Measurements from ENCODE around the gene BPIFB3. TPM values are rescaled to one million over a fixed set of nuclear protein-coding genes. Genes with fewer than 3 reads are reported as not detected.

Gene BPIFB3
- total RNA-seq, 1 experiment from 2014 or later, result not detected

- Histone ChIP-seq H3K36me3 (ENCODE audit: insufficient read depth, low read length, poor library complexity, severe bottlenecking) (no peaks in the 10 kb centered on the region), H3K27ac (ENCODE audit: low read depth, low read length, poor library complexity, severe bottlenecking) (no peak overlapping the region), H3K9me3 (ENCODE audit: low read depth, low read length, poor library complexity, severe bottlenecking) (no peaks in the 10 kb centered on the region), H3K27me3 (replicated peaks; ENCODE audit: insufficient read depth, low read depth, low read length, poor library complexity) (peaks cover 36% of the 10 kb centered on the region), H3K4me3 (ENCODE audit: low read depth, low read length, poor library complexity, severe bottlenecking) (no peak overlapping the region), H3K4me1 (ENCODE audit: insufficient read depth, low read length, poor library complexity, severe bottlenecking) (no peaks in the 10 kb centered on the region)
- ChIA-PET POLR2A (ENCODE audit: low non-redundant PET) (no interaction called here), CTCF (no interaction called here)
- no peak for DNase-seq (ENCODE audit: low spot score)
- TF ChIP-seq EZH2 (IDR thresholded peaks at IDR 0.05; ENCODE audit: borderline replicate concordance, low read depth, low read length, poor library complexity, severe bottlenecking) (no peak), CTCF (conservative IDR thresholded peaks at IDR 0.05; ENCODE audit: low read depth, low read length) (no peak)
- no TSS peak for BruUV-seq (replicated peaks)
- intact Hi-C loops (cut with micrococcal nuclease; ENCODE audit: unreplicated experiment), result no loop called here
Observed at GRCh38 chr20:33018169-33018931, 35.4 kb upstream of the BPIFB3 start.

GRCh38 chr20:33019465-33020277, 34.0 kb upstream of the BPIFB3 start:
- intact Hi-C loops (cut with micrococcal nuclease; ENCODE audit: unreplicated experiment), result no loop called here
- DNase-seq (ENCODE audit: low spot score), result no peak
- BruUV-seq (replicated peaks), result no TSS peak
- Histone ChIP-seq H3K27ac (ENCODE audit: low read depth, low read length, poor library complexity, severe bottlenecking) (no peak overlapping the region), H3K4me3 (ENCODE audit: low read depth, low read length, poor library complexity, severe bottlenecking) (no peak overlapping the region), H3K27me3 (replicated peaks; ENCODE audit: insufficient read depth, low read depth, low read length, poor library complexity) (peaks cover 28% of the 10 kb centered on the region), H3K4me1 (ENCODE audit: insufficient read depth, low read length, poor library complexity, severe bottlenecking) (no peaks in the 10 kb centered on the region), H3K36me3 (ENCODE audit: insufficient read depth, low read length, poor library complexity, severe bottlenecking) (no peaks in the 10 kb centered on the region), H3K9me3 (ENCODE audit: low read depth, low read length, poor library complexity, severe bottlenecking) (no peaks in the 10 kb centered on the region)
- ChIA-PET POLR2A (ENCODE audit: low non-redundant PET) (no interaction called here), CTCF (no interaction called here)
- TF ChIP-seq CTCF (conservative IDR thresholded peaks at IDR 0.05; ENCODE audit: low read depth, low read length) (no peak), EZH2 (IDR thresholded peaks at IDR 0.05; ENCODE audit: borderline replicate concordance, low read depth, low read length, poor library complexity, severe bottlenecking) (no peak)

GRCh38 chr20:33020278-33021161, 33.2 kb upstream of the BPIFB3 start:
- no TSS peak for BruUV-seq (replicated peaks)
- Histone ChIP-seq H3K36me3 (ENCODE audit: insufficient read depth, low read length, poor library complexity, severe bottlenecking) (no peaks in the 10 kb centered on the region), H3K9me3 (ENCODE audit: low read depth, low read length, poor library complexity, severe bottlenecking) (no peaks in the 10 kb centered on the region), H3K27me3 (replicated peaks; ENCODE audit: insufficient read depth, low read depth, low read length, poor library complexity) (peaks cover 20% of the 10 kb centered on the region), H3K4me1 (ENCODE audit: insufficient read depth, low read length, poor library complexity, severe bottlenecking) (no peaks in the 10 kb centered on the region), H3K27ac (ENCODE audit: low read depth, low read length, poor library complexity, severe bottlenecking) (no peak overlapping the region), H3K4me3 (ENCODE audit: low read depth, low read length, poor library complexity, severe bottlenecking) (no peak overlapping the region)
- ChIA-PET POLR2A (ENCODE audit: low non-redundant PET) (no interaction called here), CTCF (no interaction called here)
- intact Hi-C loops (cut with micrococcal nuclease; ENCODE audit: unreplicated experiment), result no loop called here
- no peak for TF ChIP-seq EZH2 (IDR thresholded peaks at IDR 0.05; ENCODE audit: borderline replicate concordance, low read depth, low read length, poor library complexity, severe bottlenecking)
- TF ChIP-seq CTCF (conservative IDR thresholded peaks at IDR 0.05; ENCODE audit: low read depth, low read length), result no peak
- DNase-seq (ENCODE audit: low spot score), result no peak

All from A673 (cell line).